Uterus (tissue), 2 donors: Measurements from ENCODE around the gene LYST.

Source experiments
- POLR2A ChIP-seq, 2 donors: fragments of 450-650 bp; IDR thresholded peaks; one replicate each; pipeline ENCODE4 v1.6.1; 2016; ENCODE audit warnings: antibody characterized with exemption in 2 of 2, mild to moderate bottlenecking in 1 of 2, moderate library complexity in 1 of 2
- TF ChIP-seq, protein P1 (sequence below), 4 experiments: fragments of 200-600 bp in 2 of 4; fragments of 450-650 bp in 2 of 4; sonication (generic) in 2 of 4; IDR thresholded peaks; one replicate each; pipeline ENCODE4 v1.5.1; 2016 to 2019; ENCODE audit warnings: antibody characterized with exemption in 4 of 4, mild to moderate bottlenecking in 2 of 4, moderate library complexity in 1 of 4

- TF ChIP-seq, protein P1, sequence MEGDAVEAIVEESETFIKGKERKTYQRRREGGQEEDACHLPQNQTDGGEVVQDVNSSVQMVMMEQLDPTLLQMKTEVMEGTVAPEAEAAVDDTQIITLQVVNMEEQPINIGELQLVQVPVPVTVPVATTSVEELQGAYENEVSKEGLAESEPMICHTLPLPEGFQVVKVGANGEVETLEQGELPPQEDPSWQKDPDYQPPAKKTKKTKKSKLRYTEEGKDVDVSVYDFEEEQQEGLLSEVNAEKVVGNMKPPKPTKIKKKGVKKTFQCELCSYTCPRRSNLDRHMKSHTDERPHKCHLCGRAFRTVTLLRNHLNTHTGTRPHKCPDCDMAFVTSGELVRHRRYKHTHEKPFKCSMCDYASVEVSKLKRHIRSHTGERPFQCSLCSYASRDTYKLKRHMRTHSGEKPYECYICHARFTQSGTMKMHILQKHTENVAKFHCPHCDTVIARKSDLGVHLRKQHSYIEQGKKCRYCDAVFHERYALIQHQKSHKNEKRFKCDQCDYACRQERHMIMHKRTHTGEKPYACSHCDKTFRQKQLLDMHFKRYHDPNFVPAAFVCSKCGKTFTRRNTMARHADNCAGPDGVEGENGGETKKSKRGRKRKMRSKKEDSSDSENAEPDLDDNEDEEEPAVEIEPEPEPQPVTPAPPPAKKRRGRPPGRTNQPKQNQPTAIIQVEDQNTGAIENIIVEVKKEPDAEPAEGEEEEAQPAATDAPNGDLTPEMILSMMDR (IDR thresholded peaks at IDR 0.05): no peak
- no peak for TF ChIP-seq POLR2A (IDR thresholded peaks at IDR 0.05)
These were observed 241.4 kb downstream of the LYST start for GRCh38 chr1:235625340-235625739.
